HepG2 (cell line): Measurements from ENCODE around the gene PRM3. TPM values are rescaled to one million over a fixed set of nuclear protein-coding genes. Genes with fewer than 3 reads are reported as not detected.
A peak's percentile ranks its signal among the peaks of the same experiment; 100 is the strongest.

Source experiments
- CEBPB ChIP-seq: IDR thresholded peaks from 2 replicates; pipeline ENCODE4 v1.6.1; 2011; ENCODE audit warnings: low read depth, low read length, improper control_type of control experiment, borderline replicate concordance
- CREM ChIP-seq, 2 experiments: sonication (generic) in 1 of 2; formaldehyde crosslinking in 1 of 2; IDR thresholded peaks; 2 replicates each; pipeline versions ENCODE4 v1.4.0 to v1.6.1; 2016 to 2020; ENCODE audit warnings: antibody characterized with exemption in 1 of 2, mild to moderate bottlenecking in 1 of 2, missing genetic modification reagents in 1 of 2
- FOXK1 ChIP-seq: sonication (generic); formaldehyde crosslinking; IDR thresholded peaks from 2 replicates; pipeline ENCODE4 v1.4.0; 2020; ENCODE audit warnings: low read depth, missing genetic modification reagents, borderline replicate concordance
- ISL2 ChIP-seq: sonication (generic); formaldehyde crosslinking; IDR thresholded peaks from 2 replicates; pipeline ENCODE4 v1.5.0; 2020; ENCODE audit warnings: missing genetic modification reagents
- SOX5 ChIP-seq: IDR thresholded peaks from 2 replicates; pipeline ENCODE4 v1.6.1; 2016; ENCODE audit warnings: borderline replicate concordance
- ZNF468 ChIP-seq: sonication (generic); formaldehyde crosslinking; IDR thresholded peaks from 2 replicates; pipeline ENCODE4 v1.8.0; 2022; ENCODE audit warnings: mild to moderate bottlenecking, moderate library complexity, missing genetic modification reagents
- ZNF605 ChIP-seq: sonication (generic); formaldehyde crosslinking; IDR thresholded peaks from 2 replicates; pipeline ENCODE4 v1.8.0; 2022; ENCODE audit warnings: mild to moderate bottlenecking, missing genetic modification reagents
- ZNF616 ChIP-seq: sonication (generic); formaldehyde crosslinking; IDR thresholded peaks from 2 replicates; pipeline ENCODE4 v1.5.0; 2020; ENCODE audit warnings: low read depth, mild to moderate bottlenecking, missing genetic modification reagents
- ZNF883 ChIP-seq: sonication (generic); formaldehyde crosslinking; IDR thresholded peaks from 2 replicates; pipeline ENCODE4 v1.5.1; 2020; ENCODE audit warnings: mild to moderate bottlenecking, missing genetic modification reagents; ENCODE audit errors: not compliant biosample characterization
- polyA plus RNA-seq, 8 experiments: library from polyadenylated mRNA; depleted of rRNA in 3 of 8; stranded (reverse) in 7 of 8; unstranded in 1 of 8; fragments of >200 nt; fragmentation: Illumina TruSeq in 4 of 8; extraction: Trizol in 4 of 8; gene quantifications; 2 replicates each; pipeline versions ENCODE4 v1.2.1 to v1.2.3, GENCODE V29; 2011 to 2016; ENCODE audit warnings: low read depth in 4 of 8, missing spikeins in 1 of 8, mixed read lengths in 1 of 8; ENCODE audit not compliant: insufficient read depth in 1 of 8
- total RNA-seq, 5 experiments: library from RNA; depleted of rRNA; stranded (reverse); fragments of >200 nt; fragmentation: Illumina TruSeq; extraction: Trizol; gene quantifications; 2 replicates each; pipeline ENCODE4 v1.2.3, GENCODE V29; 2016; ENCODE audit warnings: low read depth in 1 of 5
- TF ChIP-seq, protein P1 (sequence below): sonication (generic); formaldehyde crosslinking; IDR thresholded peaks from 2 replicates; pipeline ENCODE4 v1.4.0; 2020; ENCODE audit warnings: missing genetic modification reagents
- TF ChIP-seq, protein P2 (sequence below): sonication (generic); formaldehyde crosslinking; IDR thresholded peaks from 2 replicates; pipeline ENCODE4 v1.5.1; 2020; ENCODE audit warnings: missing genetic modification reagents, mild to moderate bottlenecking, borderline replicate concordance
- TF ChIP-seq, protein P3 (sequence below): sonication (generic); formaldehyde crosslinking; IDR thresholded peaks from 2 replicates; pipeline ENCODE4 v1.4.0; 2020; ENCODE audit warnings: missing genetic modification reagents, mild to moderate bottlenecking, borderline replicate concordance
- TF ChIP-seq, protein P4 (sequence below): sonication (generic); formaldehyde crosslinking; IDR thresholded peaks from 2 replicates; pipeline ENCODE4 v1.4.0; 2020; ENCODE audit warnings: missing genetic modification reagents
- TF ChIP-seq, protein P5 (sequence below): sonication (generic); formaldehyde crosslinking; IDR thresholded peaks from 2 replicates; pipeline ENCODE4 v1.5.0; 2020; ENCODE audit warnings: mild to moderate bottlenecking, missing genetic modification reagents

PRM3 gene
- total and polyA plus RNA-seq, 2 of the 13 experiments (the other 11 are each of a cell fraction or from before 2014, with no cell fraction given), result not detected

DNA sequence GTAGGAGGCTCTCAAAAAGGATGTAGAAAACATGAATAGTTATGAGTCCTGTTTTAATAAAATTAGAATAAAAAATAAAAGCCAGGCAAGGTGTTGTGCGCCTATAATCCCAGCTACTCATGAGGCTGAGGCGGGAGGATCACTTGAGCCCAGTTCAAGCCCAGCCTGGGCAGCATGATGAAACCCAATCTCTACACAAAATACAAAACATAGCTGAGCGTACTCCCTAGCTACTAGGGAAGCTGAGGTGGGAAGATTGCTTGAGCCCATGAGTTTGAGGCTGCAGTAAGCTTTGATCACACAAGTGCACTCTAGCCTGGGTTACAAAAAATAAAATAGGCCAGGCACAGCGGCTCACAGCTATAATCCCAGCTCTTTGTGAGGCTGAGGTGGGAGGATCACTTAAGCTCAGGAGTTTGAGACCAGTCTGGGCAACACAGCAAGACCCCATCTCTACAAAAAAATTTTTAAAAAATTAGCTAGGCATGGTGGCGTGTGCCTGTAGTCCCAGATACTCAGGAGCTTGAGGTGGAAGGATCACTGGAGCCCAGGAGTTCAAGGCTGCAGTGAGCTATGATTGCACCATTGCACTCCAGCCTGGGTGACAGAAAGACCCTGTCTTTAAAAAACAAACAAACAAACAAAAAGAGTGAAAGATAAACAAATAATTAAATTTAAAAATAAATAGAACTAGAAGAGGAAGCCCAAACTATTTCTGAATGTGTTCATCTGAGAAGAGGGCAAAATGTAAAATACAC is 24.9 kb upstream of the PRM3 start (continued):
- TF ChIP-seq ISL2 (CRISPR knock-in tag) (no peak), SOX5 (no peak), ZNF605 (no peak), FOXK1 (CRISPR knock-in tag) (no peak), ZNF616 (no peak), CEBPB (no peak), CREM (IDR thresholded peaks at IDR 0.05) (no peak), CREM (CRISPR knock-in tag; IDR thresholded peaks at IDR 0.05) (no peak), ZNF468 (CRISPR knock-in tag) (0 out of 2 replicates have a peak, but pooled peaks have one; percentile 11), ZNF883 (CRISPR knock-in tag) (no peak)
- TF ChIP-seq, protein P1, sequence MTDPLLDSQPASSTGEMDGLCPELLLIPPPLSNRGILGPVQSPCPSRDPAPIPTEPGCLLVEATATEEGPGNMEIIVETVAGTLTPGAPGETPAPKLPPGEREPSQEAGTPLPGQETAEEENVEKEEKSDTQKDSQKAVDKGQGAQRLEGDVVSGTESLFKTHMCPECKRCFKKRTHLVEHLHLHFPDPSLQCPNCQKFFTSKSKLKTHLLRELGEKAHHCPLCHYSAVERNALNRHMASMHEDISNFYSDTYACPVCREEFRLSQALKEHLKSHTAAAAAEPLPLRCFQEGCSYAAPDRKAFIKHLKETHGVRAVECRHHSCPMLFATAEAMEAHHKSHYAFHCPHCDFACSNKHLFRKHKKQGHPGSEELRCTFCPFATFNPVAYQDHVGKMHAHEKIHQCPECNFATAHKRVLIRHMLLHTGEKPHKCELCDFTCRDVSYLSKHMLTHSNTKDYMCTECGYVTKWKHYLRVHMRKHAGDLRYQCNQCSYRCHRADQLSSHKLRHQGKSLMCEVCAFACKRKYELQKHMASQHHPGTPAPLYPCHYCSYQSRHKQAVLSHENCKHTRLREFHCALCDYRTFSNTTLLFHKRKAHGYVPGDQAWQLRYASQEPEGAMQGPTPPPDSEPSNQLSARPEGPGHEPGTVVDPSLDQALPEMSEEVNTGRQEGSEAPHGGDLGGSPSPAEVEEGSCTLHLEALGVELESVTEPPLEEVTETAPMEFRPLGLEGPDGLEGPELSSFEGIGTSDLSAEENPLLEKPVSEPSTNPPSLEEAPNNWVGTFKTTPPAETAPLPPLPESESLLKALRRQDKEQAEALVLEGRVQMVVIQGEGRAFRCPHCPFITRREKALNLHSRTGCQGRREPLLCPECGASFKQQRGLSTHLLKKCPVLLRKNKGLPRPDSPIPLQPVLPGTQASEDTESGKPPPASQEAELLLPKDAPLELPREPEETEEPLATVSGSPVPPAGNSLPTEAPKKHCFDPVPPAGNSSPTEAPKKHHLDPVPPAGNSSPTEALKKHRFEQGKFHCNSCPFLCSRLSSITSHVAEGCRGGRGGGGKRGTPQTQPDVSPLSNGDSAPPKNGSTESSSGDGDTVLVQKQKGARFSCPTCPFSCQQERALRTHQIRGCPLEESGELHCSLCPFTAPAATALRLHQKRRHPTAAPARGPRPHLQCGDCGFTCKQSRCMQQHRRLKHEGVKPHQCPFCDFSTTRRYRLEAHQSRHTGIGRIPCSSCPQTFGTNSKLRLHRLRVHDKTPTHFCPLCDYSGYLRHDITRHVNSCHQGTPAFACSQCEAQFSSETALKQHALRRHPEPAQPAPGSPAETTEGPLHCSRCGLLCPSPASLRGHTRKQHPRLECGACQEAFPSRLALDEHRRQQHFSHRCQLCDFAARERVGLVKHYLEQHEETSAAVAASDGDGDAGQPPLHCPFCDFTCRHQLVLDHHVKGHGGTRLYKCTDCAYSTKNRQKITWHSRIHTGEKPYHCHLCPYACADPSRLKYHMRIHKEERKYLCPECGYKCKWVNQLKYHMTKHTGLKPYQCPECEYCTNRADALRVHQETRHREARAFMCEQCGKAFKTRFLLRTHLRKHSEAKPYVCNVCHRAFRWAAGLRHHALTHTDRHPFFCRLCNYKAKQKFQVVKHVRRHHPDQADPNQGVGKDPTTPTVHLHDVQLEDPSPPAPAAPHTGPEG (CRISPR knock-in tag), result 0 out of 2 replicates have a peak, but pooled peaks have one; percentile 2
- TF ChIP-seq, protein P2, sequence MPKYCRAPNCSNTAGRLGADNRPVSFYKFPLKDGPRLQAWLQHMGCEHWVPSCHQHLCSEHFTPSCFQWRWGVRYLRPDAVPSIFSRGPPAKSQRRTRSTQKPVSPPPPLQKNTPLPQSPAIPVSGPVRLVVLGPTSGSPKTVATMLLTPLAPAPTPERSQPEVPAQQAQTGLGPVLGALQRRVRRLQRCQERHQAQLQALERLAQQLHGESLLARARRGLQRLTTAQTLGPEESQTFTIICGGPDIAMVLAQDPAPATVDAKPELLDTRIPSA, result no peak
- TF ChIP-seq, protein P3, sequence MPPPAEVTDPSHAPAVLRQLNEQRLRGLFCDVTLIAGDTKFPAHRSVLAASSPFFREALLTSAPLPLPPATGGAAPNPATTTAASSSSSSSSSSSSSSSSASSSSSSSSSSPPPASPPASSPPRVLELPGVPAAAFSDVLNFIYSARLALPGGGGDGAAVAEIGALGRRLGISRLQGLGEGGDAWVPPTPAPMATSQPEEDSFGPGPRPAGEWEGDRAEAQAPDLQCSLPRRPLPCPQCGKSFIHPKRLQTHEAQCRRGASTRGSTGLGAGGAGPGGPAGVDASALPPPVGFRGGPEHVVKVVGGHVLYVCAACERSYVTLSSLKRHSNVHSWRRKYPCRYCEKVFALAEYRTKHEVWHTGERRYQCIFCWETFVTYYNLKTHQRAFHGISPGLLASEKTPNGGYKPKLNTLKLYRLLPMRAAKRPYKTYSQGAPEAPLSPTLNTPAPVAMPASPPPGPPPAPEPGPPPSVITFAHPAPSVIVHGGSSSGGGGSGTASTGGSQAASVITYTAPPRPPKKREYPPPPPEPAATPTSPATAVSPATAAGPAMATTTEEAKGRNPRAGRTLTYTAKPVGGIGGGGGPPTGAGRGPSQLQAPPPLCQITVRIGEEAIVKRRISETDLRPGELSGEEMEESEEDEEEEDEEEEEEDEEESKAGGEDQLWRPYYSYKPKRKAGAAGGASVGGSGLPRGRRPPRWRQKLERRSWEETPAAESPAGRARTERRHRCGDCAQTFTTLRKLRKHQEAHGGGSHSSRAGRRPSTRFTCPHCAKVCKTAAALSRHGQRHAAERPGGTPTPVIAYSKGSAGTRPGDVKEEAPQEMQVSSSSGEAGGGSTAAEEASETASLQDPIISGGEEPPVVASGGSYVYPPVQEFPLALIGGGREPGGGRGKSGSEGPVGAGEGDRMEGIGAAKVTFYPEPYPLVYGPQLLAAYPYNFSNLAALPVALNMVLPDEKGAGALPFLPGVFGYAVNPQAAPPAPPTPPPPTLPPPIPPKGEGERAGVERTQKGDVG (CRISPR knock-in tag), result no peak
- TF ChIP-seq, protein P4, sequence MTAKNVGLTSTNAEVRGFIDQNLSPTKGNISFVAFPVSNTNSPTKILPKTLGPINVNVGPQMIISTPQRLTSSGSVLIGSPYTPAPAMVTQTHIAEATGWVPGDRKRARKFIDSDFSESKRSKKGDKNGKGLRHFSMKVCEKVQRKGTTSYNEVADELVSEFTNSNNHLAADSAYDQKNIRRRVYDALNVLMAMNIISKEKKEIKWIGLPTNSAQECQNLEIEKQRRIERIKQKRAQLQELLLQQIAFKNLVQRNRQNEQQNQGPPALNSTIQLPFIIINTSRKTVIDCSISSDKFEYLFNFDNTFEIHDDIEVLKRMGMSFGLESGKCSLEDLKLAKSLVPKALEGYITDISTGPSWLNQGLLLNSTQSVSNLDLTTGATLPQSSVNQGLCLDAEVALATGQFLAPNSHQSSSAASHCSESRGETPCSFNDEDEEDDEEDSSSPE, result no peak
- TF ChIP-seq, protein P5, sequence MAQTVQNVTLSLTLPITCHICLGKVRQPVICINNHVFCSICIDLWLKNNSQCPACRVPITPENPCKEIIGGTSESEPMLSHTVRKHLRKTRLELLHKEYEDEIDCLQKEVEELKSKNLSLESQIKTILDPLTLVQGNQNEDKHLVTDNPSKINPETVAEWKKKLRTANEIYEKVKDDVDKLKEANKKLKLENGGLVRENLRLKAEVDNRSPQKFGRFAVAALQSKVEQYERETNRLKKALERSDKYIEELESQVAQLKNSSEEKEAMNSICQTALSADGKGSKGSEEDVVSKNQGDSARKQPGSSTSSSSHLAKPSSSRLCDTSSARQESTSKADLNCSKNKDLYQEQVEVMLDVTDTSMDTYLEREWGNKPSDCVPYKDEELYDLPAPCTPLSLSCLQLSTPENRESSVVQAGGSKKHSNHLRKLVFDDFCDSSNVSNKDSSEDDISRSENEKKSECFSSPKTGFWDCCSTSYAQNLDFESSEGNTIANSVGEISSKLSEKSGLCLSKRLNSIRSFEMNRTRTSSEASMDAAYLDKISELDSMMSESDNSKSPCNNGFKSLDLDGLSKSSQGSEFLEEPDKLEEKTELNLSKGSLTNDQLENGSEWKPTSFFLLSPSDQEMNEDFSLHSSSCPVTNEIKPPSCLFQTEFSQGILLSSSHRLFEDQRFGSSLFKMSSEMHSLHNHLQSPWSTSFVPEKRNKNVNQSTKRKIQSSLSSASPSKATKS (CRISPR knock-in tag), result 0 out of 2 replicates have a peak, but pooled peaks have one; percentile 6
